Thoracic aorta (tissue), 2 donors: ENCODE measurements around the gene PCNA. TPM values are rescaled to one million over a fixed set of nuclear protein-coding genes. Genes with fewer than 3 reads are reported as not detected.

Experiments used
- ATAC-seq: fragments of 150-250 bp; one replicate; pipeline ENCODE4 v1.8.0; 2017; ENCODE audit warnings: low read depth; ENCODE audit not compliant: insufficient number of reproducible peaks, low FRiP score
- DNase-seq: peaks from one replicate; pipeline ENCODE4 v3.0.0-alpha.2; 2020; ENCODE audit warnings: low spot score
- H3K27ac ChIP-seq, 2 donors: fragments of 200-600 bp; sonication (generic); 1 replicate in 1 of 2; 2 replicates in 1 of 2; pipeline ENCODE4 v1.5.1; 2016; ENCODE audit warnings: mild to moderate bottlenecking in 2 of 2, moderate library complexity in 2 of 2
- H3K27me3 ChIP-seq: fragments of 200-600 bp; sonication (generic); replicated peaks from 2 replicates; pipeline ENCODE4 v1.6.0; 2016; ENCODE audit warnings: mild to moderate bottlenecking; ENCODE audit not compliant: insufficient read depth
- H3K36me3 ChIP-seq: fragments of 200-600 bp; sonication (generic); one replicate; pipeline ENCODE4 v1.5.1; 2016
- H3K4me1 ChIP-seq, 2 donors: fragments of 200-600 bp; sonication (generic); 1 replicate in 1 of 2; 2 replicates in 1 of 2; pipeline versions ENCODE4 v1.5.1 to v1.6.0; 2016; ENCODE audit warnings: low read depth in 2 of 2, mild to moderate bottlenecking in 1 of 2; ENCODE audit not compliant: control insufficient read depth in 1 of 2
- H3K4me3 ChIP-seq: fragments of 200-600 bp; sonication (generic); 2 replicates; pipeline ENCODE4 v1.5.1; 2016; ENCODE audit warnings: mild to moderate bottlenecking
- H3K9me3 ChIP-seq: fragments of 200-600 bp; sonication (generic); 2 replicates; pipeline ENCODE4 v1.5.1; 2016
- CTCF ChIP-seq: fragments of 200-600 bp; sonication (generic); IDR thresholded peaks from one replicate; pipeline ENCODE4 v1.5.1; 2019; ENCODE audit warnings: antibody characterized with exemption
- total RNA-seq, 2 donors: library from RNA; depleted of rRNA; stranded (reverse); fragments of >200 nt; gene quantifications; one replicate each; pipeline versions ENCODE4 v1.1.0 to v1.2.3, GENCODE V29; 2016

Gene PCNA
- total RNA-seq, 2 donors from 2014 or later, result 20.5 to 39.7 TPM

GRCh38 chr20:5160882-5161281 is 41.1 kb upstream of the PCNA start:
- peaks cover 15 to 57% of the 10 kb centered on the region in 2 donors for H3K4me1 ChIP-seq
- no peaks in the 10 kb centered on the region for H3K36me3 ChIP-seq
- ATAC-seq (no peak), DNase-seq (no peak)
- no peak for TF ChIP-seq CTCF
- H3K27me3 ChIP-seq, result no peaks in the 10 kb centered on the region
- no peak overlapping the region for H3K4me3 ChIP-seq
- no peak overlapping the region for H3K27ac ChIP-seq
- no peaks in the 10 kb centered on the region for H3K9me3 ChIP-seq

- ATAC-seq (no peak), DNase-seq (no peak)
- Histone ChIP-seq H3K27me3 (no peaks in the 10 kb centered on the region), H3K27ac (no peak overlapping the region), H3K36me3 (no peaks in the 10 kb centered on the region), H3K9me3 (no peaks in the 10 kb centered on the region), H3K4me1 (peaks cover 22 to 58% of the 10 kb centered on the region in 2 donors), H3K4me3 (no peak overlapping the region)
- TF ChIP-seq CTCF, result no peak
Measured at GRCh38 chr20:5159928-5160327, 40.2 kb upstream of the PCNA start.

- H3K36me3 ChIP-seq, result no peaks in the 10 kb centered on the region
- peak overlapping the region in 1 of 2 donors; percentile 28 for H3K27ac ChIP-seq
- no peak overlapping the region for H3K4me3 ChIP-seq
- H3K27me3 ChIP-seq, result no peaks in the 10 kb centered on the region
- no peak for DNase-seq
- H3K4me1 ChIP-seq, result peaks cover 27 to 78% of the 10 kb centered on the region in 2 donors
- ATAC-seq, result no peak
- TF ChIP-seq CTCF, result no peak
- H3K9me3 ChIP-seq, result no peaks in the 10 kb centered on the region
Measured at GRCh38 chr20:5156675-5157448, 37.1 kb upstream of the PCNA start.

GRCh38 chr20:5155404-5155803 is 35.6 kb upstream of the PCNA start:
- Histone ChIP-seq H3K27ac (no peak overlapping the region), H3K4me1 (peaks cover 37 to 83% of the 10 kb centered on the region in 2 donors), H3K36me3 (no peaks in the 10 kb centered on the region), H3K27me3 (no peaks in the 10 kb centered on the region), H3K9me3 (no peaks in the 10 kb centered on the region), H3K4me3 (no peak overlapping the region)
- ATAC-seq (no peak), DNase-seq (no peak)
- TF ChIP-seq CTCF, result no peak

GRCh38 chr20:5154543-5154925 is 34.8 kb upstream of the PCNA start:
- no peaks in the 10 kb centered on the region for H3K27me3 ChIP-seq
- H3K27ac ChIP-seq, result no peak overlapping the region
- H3K4me1 ChIP-seq, result peaks cover 45 to 83% of the 10 kb centered on the region in 2 donors
- ATAC-seq (no peak), DNase-seq (no peak)
- H3K4me3 ChIP-seq, result no peak overlapping the region
- H3K36me3 ChIP-seq, result no peaks in the 10 kb centered on the region
- no peak for TF ChIP-seq CTCF
- no peaks in the 10 kb centered on the region for H3K9me3 ChIP-seq
